ENCODE data around the gene GTPBP1. TPM values are rescaled to one million over a fixed set of nuclear protein-coding genes. Genes with fewer than 3 reads are reported as not detected.
A peak's percentile ranks its signal among the peaks of the same experiment; 100 is the strongest.

GTPBP1 gene
- polyA plus RNA-seq, 1 donor from 2014 or later: 46.7 TPM

- Mint-ChIP-seq H3K4me3 (peak overlapping the region; percentile 12 to 99 (median 85)), H3K4me1 (peaks cover 32 to 35% (median 34%) of the 10 kb centered on the region in 3 donors), H3K27ac (peak overlapping the region in 2 of 3 donors; percentile 46 to 63), H3K9me3 (no peaks in the 10 kb centered on the region), H3K36me3 (no peaks in the 10 kb centered on the region), H3K27me3 (no peaks in the 10 kb centered on the region)
These were observed 53.3 kb downstream of the GTPBP1 start for GRCh38 chr22:38759005-38759404.

DNA sequence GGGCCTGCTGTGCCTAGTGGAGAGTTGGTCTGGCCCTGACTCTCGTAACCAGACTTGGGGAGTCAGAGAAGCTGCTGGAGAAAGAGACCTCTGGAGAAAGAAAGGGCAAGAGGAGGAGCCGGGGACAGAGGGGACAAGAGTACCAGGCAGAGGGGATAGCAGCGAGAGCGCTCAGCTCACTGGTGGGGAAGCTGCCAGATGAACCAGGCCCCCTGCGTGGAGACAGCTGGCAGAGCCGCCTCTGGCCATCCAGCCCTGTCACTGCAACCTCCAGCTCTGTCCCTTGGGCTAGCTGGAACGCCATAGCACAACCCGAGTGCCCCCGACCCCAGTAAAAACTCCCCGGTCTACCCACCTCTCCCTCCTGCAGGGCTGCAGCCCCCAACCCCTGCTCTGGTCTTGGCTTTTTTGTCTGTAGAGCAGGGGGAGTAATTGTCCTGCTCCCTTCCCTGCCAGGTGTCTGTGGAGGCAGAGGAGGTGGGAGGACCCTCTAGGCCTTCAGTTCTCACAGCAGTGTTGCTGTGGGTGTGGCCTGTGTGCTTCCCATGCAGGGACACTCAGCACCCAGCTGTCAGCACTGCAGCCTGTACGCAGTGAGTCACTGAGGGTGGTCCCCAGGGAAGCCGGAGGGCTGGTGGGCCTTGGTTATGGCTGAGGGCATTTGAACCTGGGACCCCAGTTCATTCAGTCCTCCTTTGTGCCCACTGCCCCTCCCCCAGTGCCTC lies 54.9 kb downstream of the GTPBP1 start:
- H3K9me3 Mint-ChIP-seq: no peaks in the 10 kb centered on the region

GRCh38 chr22:38761202-38762162 lies 55.7 kb downstream of the GTPBP1 start:
- H3K27me3 Mint-ChIP-seq: no peaks in the 10 kb centered on the region
- H3K27ac Mint-ChIP-seq: no peak overlapping the region
- no peak overlapping the region for H3K4me3 Mint-ChIP-seq
- no peaks in the 10 kb centered on the region for H3K36me3 Mint-ChIP-seq
- H3K4me1 Mint-ChIP-seq: peaks cover 30 to 33% (median 32%) of the 10 kb centered on the region in 3 donors
- no peaks in the 10 kb centered on the region for H3K9me3 Mint-ChIP-seq

More for the DNA sequence above, 54.9 kb downstream of the GTPBP1 start:
- Mint-ChIP-seq H3K4me1 (peaks cover 30 to 34% (median 32%) of the 10 kb centered on the region in 3 donors), H3K27me3 (no peaks in the 10 kb centered on the region), H3K36me3 (no peaks in the 10 kb centered on the region), H3K4me3 (peak overlapping the region in 2 of 4 donors; percentile 36 to 75), H3K27ac (peak overlapping the region in 2 of 3 donors; percentile 46 to 47)

- H3K27ac Mint-ChIP-seq: no peak overlapping the region
- no peaks in the 10 kb centered on the region for H3K9me3 Mint-ChIP-seq
- no peaks in the 10 kb centered on the region for H3K27me3 Mint-ChIP-seq
- H3K4me1 Mint-ChIP-seq: peaks cover 22 to 25% (median 23%) of the 10 kb centered on the region in 3 donors
- H3K4me3 Mint-ChIP-seq: peak overlapping the region in 1 of 4 donors; percentile 28
- H3K36me3 Mint-ChIP-seq: no peaks in the 10 kb centered on the region
These were observed 56.8 kb downstream of the GTPBP1 start for GRCh38 chr22:38762551-38762983.

GRCh38 chr22:38766076-38766777 lies 60.5 kb downstream of the GTPBP1 start:
- Mint-ChIP-seq H3K4me3 (no peak overlapping the region), H3K27ac (no peak overlapping the region), H3K4me1 (peaks cover 3 to 4% (median 4%) of the 10 kb centered on the region in 3 donors), H3K9me3 (no peaks in the 10 kb centered on the region), H3K36me3 (no peaks in the 10 kb centered on the region), H3K27me3 (no peaks in the 10 kb centered on the region)

- Mint-ChIP-seq H3K27me3 (no peaks in the 10 kb centered on the region), H3K4me1 (peaks cover 3 to 4% (median 4%) of the 10 kb centered on the region in 3 donors), H3K4me3 (no peak overlapping the region), H3K9me3 (no peaks in the 10 kb centered on the region), H3K27ac (peak overlapping the region in 1 of 3 donors; percentile 83), H3K36me3 (no peaks in the 10 kb centered on the region)
These were observed 61.6 kb downstream of the GTPBP1 start for GRCh38 chr22:38767313-38767712.

DNA sequence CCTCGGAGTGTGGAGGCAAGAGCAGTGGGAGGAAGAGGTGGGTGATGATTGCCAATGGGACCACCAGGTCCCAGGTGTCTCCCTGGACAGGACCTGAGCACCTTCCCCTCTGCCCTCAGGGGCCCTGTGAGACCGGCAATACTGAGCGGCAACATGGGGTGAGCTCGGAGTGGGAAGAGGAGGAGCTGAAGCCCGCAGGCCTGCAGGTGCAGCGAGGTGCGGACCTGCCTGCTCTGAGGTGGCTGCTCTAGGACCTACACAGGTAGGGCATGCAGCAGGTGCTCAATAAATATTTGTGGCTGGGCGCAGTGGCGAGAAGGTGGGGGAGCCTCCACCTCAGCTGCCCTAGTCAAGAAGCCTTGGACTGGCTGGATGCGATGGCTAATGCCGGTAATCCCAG lies 62.3 kb downstream of the GTPBP1 start:
- Mint-ChIP-seq H3K4me3 (no peak overlapping the region), H3K4me1 (peaks cover 3 to 4% (median 4%) of the 10 kb centered on the region in 3 donors), H3K36me3 (no peaks in the 10 kb centered on the region), H3K9me3 (no peaks in the 10 kb centered on the region), H3K27me3 (no peaks in the 10 kb centered on the region), H3K27ac (no peak overlapping the region)

DNA sequence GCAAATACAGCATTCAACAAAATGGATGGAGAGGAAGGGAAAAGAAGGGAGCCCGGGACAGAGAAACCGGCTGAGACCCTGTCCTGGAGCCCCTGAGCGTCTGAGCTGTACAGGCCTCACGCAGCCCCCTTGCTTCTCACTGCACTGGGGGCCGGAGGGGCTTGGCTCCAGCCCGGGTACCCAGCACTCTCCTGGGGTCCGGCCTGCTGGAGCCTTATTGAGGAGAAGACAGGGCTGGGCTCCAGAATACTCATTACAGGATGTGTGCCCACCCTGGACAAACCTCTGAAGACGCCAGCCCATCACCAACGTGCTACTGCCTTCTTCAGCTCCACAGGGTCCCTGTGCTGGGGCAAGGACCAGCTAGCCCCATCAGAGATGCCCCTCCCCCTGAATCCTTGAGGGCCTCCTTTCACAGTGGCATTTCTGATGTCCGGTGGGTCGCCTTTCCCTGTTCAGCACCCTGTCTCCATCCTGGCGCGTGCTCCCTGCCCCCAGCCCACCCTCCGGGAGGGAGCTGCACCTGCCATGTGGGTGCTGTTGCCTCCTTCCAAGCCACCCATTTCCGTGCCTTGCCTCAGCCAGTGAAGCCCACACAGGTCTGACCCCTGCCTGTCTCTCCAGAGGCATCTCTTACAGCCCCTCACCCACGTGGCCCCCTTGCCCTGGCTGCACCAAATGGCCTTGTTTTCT lies 64.7 kb downstream of the GTPBP1 start:
- Mint-ChIP-seq H3K9me3 (no peaks in the 10 kb centered on the region), H3K36me3 (no peaks in the 10 kb centered on the region), H3K4me3 (no peak overlapping the region), H3K4me1 (peaks cover 2 to 4% (median 2%) of the 10 kb centered on the region in 3 donors), H3K27me3 (no peaks in the 10 kb centered on the region), H3K27ac (peak overlapping the region in 1 of 3 donors; percentile 90)

DNA sequence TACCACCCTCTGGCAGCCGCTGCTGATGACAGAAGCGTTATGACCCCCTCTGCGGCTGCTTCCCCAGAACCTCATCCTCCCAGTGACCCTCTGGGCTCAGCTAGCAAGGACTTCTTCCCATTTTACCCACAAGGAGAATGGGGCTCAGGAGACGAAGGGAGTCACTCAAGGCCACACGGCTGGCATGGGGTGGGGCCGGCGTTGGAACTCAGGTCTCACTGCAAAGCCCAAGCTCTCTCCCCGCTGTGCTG lies 66.8 kb downstream of the GTPBP1 start:
- Mint-ChIP-seq H3K4me1 (peaks cover 0 to 4% (median 1%) of the 10 kb centered on the region in 3 donors), H3K27ac (peak overlapping the region in 1 of 3 donors; percentile 47), H3K4me3 (no peak overlapping the region), H3K9me3 (no peaks in the 10 kb centered on the region), H3K27me3 (no peaks in the 10 kb centered on the region), H3K36me3 (no peaks in the 10 kb centered on the region)

- Mint-ChIP-seq H3K4me3 (no peak overlapping the region), H3K9me3 (no peaks in the 10 kb centered on the region), H3K36me3 (peaks cover 2% of the 10 kb centered on the region), H3K27me3 (no peaks in the 10 kb centered on the region), H3K27ac (no peak overlapping the region), H3K4me1 (peaks cover 0 to 4% (median 1%) of the 10 kb centered on the region in 3 donors)
These were observed 67.7 kb downstream of the GTPBP1 start for GRCh38 chr22:38773363-38773946.

GRCh38 chr22:38774496-38775166 lies 68.9 kb downstream of the GTPBP1 start:
- no peak overlapping the region for H3K27ac Mint-ChIP-seq
- no peaks in the 10 kb centered on the region for H3K9me3 Mint-ChIP-seq
- H3K4me1 Mint-ChIP-seq: peaks cover 0 to 2% (median 0%) of the 10 kb centered on the region in 3 donors
- H3K4me3 Mint-ChIP-seq: no peak overlapping the region
- H3K36me3 Mint-ChIP-seq: peaks cover 2% of the 10 kb centered on the region
- H3K27me3 Mint-ChIP-seq: no peaks in the 10 kb centered on the region

GRCh38 chr22:38775656-38776055 lies 69.9 kb downstream of the GTPBP1 start:
- H3K36me3 Mint-ChIP-seq: peaks cover 4% of the 10 kb centered on the region
- no peaks in the 10 kb centered on the region for H3K9me3 Mint-ChIP-seq
- H3K4me1 Mint-ChIP-seq: peaks cover 0 to 2% (median 0%) of the 10 kb centered on the region in 3 donors
- H3K4me3 Mint-ChIP-seq: no peak overlapping the region
- H3K27me3 Mint-ChIP-seq: no peaks in the 10 kb centered on the region
- no peak overlapping the region for H3K27ac Mint-ChIP-seq

GRCh38 chr22:38776086-38776485 lies 70.3 kb downstream of the GTPBP1 start:
- Mint-ChIP-seq H3K4me1 (peaks cover 0 to 2% (median 0%) of the 10 kb centered on the region in 3 donors), H3K36me3 (peaks cover 4% of the 10 kb centered on the region), H3K27ac (no peak overlapping the region), H3K9me3 (no peaks in the 10 kb centered on the region), H3K27me3 (no peaks in the 10 kb centered on the region), H3K4me3 (peak overlapping the region in 1 of 4 donors; percentile 43)

Data from IgD-negative memory B cell (primary cell).